ENCODE data around the gene SVOPL.

DNA sequence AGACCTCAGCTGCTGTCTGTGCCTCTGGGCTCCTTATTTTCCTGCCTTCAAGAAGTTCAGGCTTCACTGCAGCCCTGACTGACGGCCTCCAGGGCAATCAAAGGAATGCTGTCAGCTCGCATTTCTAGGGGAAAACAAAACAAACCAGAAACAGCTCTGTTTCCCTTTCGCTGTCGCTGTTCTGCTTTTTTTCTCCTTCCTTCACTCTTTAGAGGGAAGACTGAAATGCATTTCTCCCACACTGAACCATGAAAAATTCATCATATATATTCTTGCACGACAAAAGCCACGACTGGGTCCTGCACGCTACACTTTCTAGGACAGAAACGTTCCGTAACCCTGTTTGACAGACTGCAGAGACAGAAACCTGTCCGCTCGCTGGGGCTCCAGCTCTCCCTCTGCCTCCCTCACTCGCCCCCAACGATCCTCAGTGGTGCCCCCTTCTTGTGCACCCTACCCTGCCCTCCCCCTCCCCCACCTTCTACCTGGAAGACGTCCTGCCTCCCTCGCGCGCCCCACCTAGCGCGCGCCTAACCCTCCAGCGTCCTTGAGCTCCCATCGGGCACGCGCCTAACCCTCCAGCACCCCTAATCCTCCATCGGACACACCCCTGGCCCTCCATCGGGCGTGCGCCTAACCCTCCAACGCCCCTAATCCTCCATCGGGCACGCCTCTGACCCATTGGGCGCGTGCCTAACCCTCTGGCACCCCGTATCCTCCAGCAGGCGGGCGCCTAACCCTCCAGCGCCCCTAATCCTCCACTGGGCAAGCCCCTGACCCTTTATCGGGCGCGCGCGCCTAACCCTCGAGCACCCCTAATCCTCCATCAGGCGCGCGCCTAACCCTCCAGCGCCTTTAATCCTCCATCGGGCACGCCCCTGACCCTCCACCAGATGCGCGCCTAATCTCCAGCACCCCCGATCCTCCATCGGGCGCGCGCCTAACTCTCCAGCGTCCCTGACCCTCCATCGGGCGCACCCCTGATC, 37.1 kb downstream of the SVOPL start:
- no peak for TF ChIP-seq YY1 (IDR thresholded peaks at IDR 0.05; ENCODE audit: insufficient read depth, insufficient read length)
- TF ChIP-seq ZNF274 (IDR thresholded peaks at IDR 0.05; ENCODE audit: low read depth, low read length), result no peak

All from NT2/D1 (cell line).